Transverse colon (tissue), 4 donors: ENCODE measurements around the gene LYVE1. TPM values are rescaled to one million over a fixed set of nuclear protein-coding genes. Genes with fewer than 3 reads are reported as not detected.

Experiments used
- DNase-seq: peaks from one replicate; pipeline ENCODE4 v3.0.0-alpha.2; 2019
- H3K27ac ChIP-seq, 4 donors: fragments of 200-600 bp; sonication (generic); 2 replicates each; pipeline ENCODE4 v1.5.1; 2016 to 2018; ENCODE audit warnings: inconsistent platforms in 4 of 4
- H3K27me3 ChIP-seq: fragments of 200-600 bp; sonication (generic); 2 replicates; pipeline ENCODE4 v1.5.1; 2017; ENCODE audit warnings: inconsistent platforms
- H3K36me3 ChIP-seq, 4 donors: fragments of 200-600 bp; sonication (generic); 2 replicates each; pipeline ENCODE4 v1.5.1; 2017 to 2019; ENCODE audit warnings: inconsistent platforms in 4 of 4
- H3K4me1 ChIP-seq, 4 donors: fragments of 200-600 bp; sonication (generic); 2 replicates each; pipeline ENCODE4 v1.5.1; 2017 to 2020; ENCODE audit warnings: inconsistent platforms in 4 of 4
- H3K4me3 ChIP-seq, 4 donors: fragments of 200-600 bp; sonication (generic); 1 replicate in 1 of 4; 2 replicates in 3 of 4; pipeline versions ENCODE4 v1.5.1 to v1.6.1; 2017 to 2019; ENCODE audit warnings: inconsistent platforms in 4 of 4
- H3K9me3 ChIP-seq, 2 donors: fragments of 200-600 bp; sonication (generic); 2 replicates each; pipeline ENCODE4 v1.5.1; 2017 to 2019; ENCODE audit warnings: inconsistent platforms in 2 of 2
- EP300 ChIP-seq: sonication (generic); formaldehyde crosslinking; IDR thresholded peaks from one replicate; pipeline ENCODE4 v1.6.1; 2017; ENCODE audit warnings: antibody characterized with exemption, low read depth
- POLR2A ChIP-seq: fragments of 450-650 bp; IDR thresholded peaks from one replicate; pipeline ENCODE4 v1.6.1; 2016; ENCODE audit warnings: antibody characterized with exemption, mild to moderate bottlenecking, moderate library complexity
- POLR2AphosphoS5 ChIP-seq, 3 donors: sonication (generic); formaldehyde crosslinking; IDR thresholded peaks; one replicate each; pipeline ENCODE4 v1.6.1; 2016; ENCODE audit warnings: antibody characterized with exemption in 3 of 3
- WGBS, 2 donors: methylation state at CpG; one replicate each; pipeline ENCODE4 v1.1.5; 2018; ENCODE audit warnings: low coverage in 1 of 2; 5-methylcytosine and 5-hydroxymethylcytosine counted together
- in situ Hi-C, 4 donors: fragments of 200-750 bp; cut with MboI; loops; one replicate each; pipeline versions ENCODE4 v1.15.0 to v1.15.1; 2017; ENCODE audit warnings: low sequenced_read_pairs in 3 of 4, low pct_ligation_motif_present in 1 of 4, low pct_unique_long_range_greater_than_20kb in 1 of 4
- intact Hi-C: fragments of 100-400 bp; cut with DNase I; formaldehyde crosslinking; loops from one replicate; pipeline ENCODE4 v1.15.1; 2023; ENCODE audit warnings: low total_unique reads
- total RNA-seq, 4 donors: library from RNA; depleted of rRNA; stranded (reverse); fragments of >200 nt; gene quantifications; one replicate each; pipeline ENCODE4 v1.1.0, GENCODE V29; 2016
- TF ChIP-seq, protein P1 (sequence below), 5 experiments: fragments of 200-600 bp in 3 of 5; fragments of 450-650 bp in 2 of 5; sonication (generic) in 3 of 5; IDR thresholded peaks; 1 replicate in 2 of 5; 2 replicates in 3 of 5; pipeline ENCODE4 v1.5.1; 2016 to 2017; ENCODE audit warnings: antibody characterized with exemption in 5 of 5, inconsistent platforms in 3 of 5, mild to moderate bottlenecking in 2 of 5, moderate library complexity in 1 of 5

The LYVE1 gene
- total RNA-seq, 4 donors from 2014 or later, result 8.2 to 41.6 (median 31.7) TPM

DNA sequence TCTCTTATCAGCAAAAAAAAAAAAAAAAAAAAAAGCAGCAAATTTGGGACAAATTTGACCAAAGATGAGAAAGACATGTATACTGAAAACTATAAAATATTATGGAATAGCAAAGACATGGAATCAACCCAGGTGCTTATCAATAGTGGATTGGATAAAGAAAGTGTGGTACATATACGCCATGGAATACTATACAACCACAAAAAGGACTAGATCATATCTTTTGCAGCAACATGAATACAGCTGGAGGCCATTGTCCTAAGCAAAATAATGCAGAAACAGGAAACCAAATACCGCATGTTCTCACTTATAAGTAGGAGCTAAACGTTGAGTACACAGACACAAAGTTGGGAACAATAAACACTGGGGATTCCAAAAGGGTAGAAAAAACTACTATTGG is 25.7 kb downstream of the LYVE1 start:
- TF ChIP-seq POLR2A, result no peak
- TF ChIP-seq EP300, result no peak
- TF ChIP-seq POLR2AphosphoS5 (IDR thresholded peaks at IDR 0.05), result no peak
- TF ChIP-seq, protein P1, sequence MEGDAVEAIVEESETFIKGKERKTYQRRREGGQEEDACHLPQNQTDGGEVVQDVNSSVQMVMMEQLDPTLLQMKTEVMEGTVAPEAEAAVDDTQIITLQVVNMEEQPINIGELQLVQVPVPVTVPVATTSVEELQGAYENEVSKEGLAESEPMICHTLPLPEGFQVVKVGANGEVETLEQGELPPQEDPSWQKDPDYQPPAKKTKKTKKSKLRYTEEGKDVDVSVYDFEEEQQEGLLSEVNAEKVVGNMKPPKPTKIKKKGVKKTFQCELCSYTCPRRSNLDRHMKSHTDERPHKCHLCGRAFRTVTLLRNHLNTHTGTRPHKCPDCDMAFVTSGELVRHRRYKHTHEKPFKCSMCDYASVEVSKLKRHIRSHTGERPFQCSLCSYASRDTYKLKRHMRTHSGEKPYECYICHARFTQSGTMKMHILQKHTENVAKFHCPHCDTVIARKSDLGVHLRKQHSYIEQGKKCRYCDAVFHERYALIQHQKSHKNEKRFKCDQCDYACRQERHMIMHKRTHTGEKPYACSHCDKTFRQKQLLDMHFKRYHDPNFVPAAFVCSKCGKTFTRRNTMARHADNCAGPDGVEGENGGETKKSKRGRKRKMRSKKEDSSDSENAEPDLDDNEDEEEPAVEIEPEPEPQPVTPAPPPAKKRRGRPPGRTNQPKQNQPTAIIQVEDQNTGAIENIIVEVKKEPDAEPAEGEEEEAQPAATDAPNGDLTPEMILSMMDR (IDR thresholded peaks at IDR 0.05), result no peak

DNA sequence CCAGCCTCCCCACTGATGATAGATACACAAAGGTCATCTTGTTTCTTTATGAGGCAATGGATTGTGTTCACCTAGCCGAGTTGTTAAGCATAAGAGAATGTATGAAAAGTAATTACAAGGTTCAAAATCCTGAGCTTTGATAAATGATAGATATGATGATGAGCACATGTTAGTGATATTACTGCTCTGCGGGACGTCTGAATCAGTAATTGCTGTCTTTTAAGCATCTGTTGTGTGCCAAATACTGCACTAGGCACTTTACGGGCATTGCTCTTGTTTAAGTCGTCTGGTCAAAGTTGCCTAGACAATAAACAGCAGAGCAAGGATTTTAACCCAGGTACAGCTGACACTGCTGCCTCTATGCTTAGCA is 26.9 kb downstream of the LYVE1 start:
- intact Hi-C loops (loop anchor here (10.0 kb wide), 1 partner anchor 193 kb away; no protein-coding TSS in a partner anchor), in situ Hi-C loops (loop anchor here in 1 of 4 donors (25.0 kb wide), 1 partner anchor 196 kb away; no protein-coding TSS in a partner anchor)
- no peaks in the 10 kb centered on the region for H3K9me3 ChIP-seq
- H3K4me1 ChIP-seq, result peaks cover 6 to 18% (median 9%) of the 10 kb centered on the region in 4 donors
- H3K4me3 ChIP-seq, result peak overlapping the region; percentile 8 to 89 (median 70)
- H3K36me3 ChIP-seq, result no peaks in the 10 kb centered on the region
- TF ChIP-seq POLR2AphosphoS5 (IDR thresholded peaks at IDR 0.05) (no peak), EP300 (no peak), POLR2A (no peak)
- TF ChIP-seq, protein P1 (IDR thresholded peaks at IDR 0.05), result no peak
- DNase-seq, result no peak
- WGBS, 2 donors, result 23 to 30% methylated on average over 5 of the region's 5 CpGs
- H3K27ac ChIP-seq, result peak overlapping the region; percentile 87 to 94 (median 90)
- H3K27me3 ChIP-seq, result no peaks in the 10 kb centered on the region

More for the DNA sequence above, 25.7 kb downstream of the LYVE1 start:
- 95 to 100% methylated on average over 3 of the region's 3 CpGs for WGBS, 2 donors
- no peak for DNase-seq
- intact Hi-C loops, result loop anchor here (10.0 kb wide), 1 partner anchor 192 kb away; no protein-coding TSS in a partner anchor
- peaks cover 6 to 18% (median 9%) of the 10 kb centered on the region in 4 donors for H3K4me1 ChIP-seq
- no peak overlapping the region for H3K27ac ChIP-seq
- in situ Hi-C loops, result loop anchor here in 1 of 4 donors (25.0 kb wide), 1 partner anchor 195 kb away; no protein-coding TSS in a partner anchor
- H3K27me3 ChIP-seq, result no peaks in the 10 kb centered on the region
- H3K9me3 ChIP-seq, result no peaks in the 10 kb centered on the region
- H3K4me3 ChIP-seq, result no peak overlapping the region
- no peaks in the 10 kb centered on the region for H3K36me3 ChIP-seq

- peak within 1 kb of the TSS; percentile 61 to 89 (median 72) for H3K4me3 ChIP-seq
- H3K27ac ChIP-seq, result peak within 1 kb of the TSS; percentile 87 to 94 (median 90)
- TF ChIP-seq EP300 (no peak), POLR2A (peak; percentile 96), POLR2AphosphoS5 (IDR thresholded peaks at IDR 0.05) (peak; percentile 96 to 98 (median 98))
- TF ChIP-seq, protein P1 (IDR thresholded peaks at IDR 0.05), result peak; percentile 79 to 95 (median 84)
- H3K9me3 ChIP-seq, result no peaks in the 10 kb centered on the region
- WGBS, 2 donors, result 1% methylated on average over 46 of the region's 54 CpGs; no CpG with 5 or more reads in 1 of the 2 donors
- peaks cover 6 to 18% (median 9%) of the 10 kb centered on the region in 4 donors for H3K4me1 ChIP-seq
- in situ Hi-C loops, result loop anchor here in 1 of 4 donors (25.0 kb wide), 1 partner anchor 196 kb away; no protein-coding TSS in a partner anchor
- intact Hi-C loops, result loop anchor here (10.0 kb wide), 1 partner anchor 194 kb away; no protein-coding TSS in a partner anchor
- no peaks in the 10 kb centered on the region for H3K36me3 ChIP-seq
- no peaks in the 10 kb centered on the region for H3K27me3 ChIP-seq
- DNase-seq, result peak; percentile 97
Observed at GRCh38 chr11:10540915-10541560, 27.4 kb downstream of the LYVE1 start, which contains the start of gene RNF141. RNF141 (minus strand) TSS chr11:10541187; CDS start chr11:10534158, 7,029 bp downstream.

GRCh38 chr11:10540546-10540914 is 27.9 kb downstream of the LYVE1 start:
- in situ Hi-C loops (loop anchor here in 1 of 4 donors (25.0 kb wide), 1 partner anchor 197 kb away; no protein-coding TSS in a partner anchor), intact Hi-C loops (loop anchor here (10.0 kb wide), 1 partner anchor 194 kb away; no protein-coding TSS in a partner anchor)
- Histone ChIP-seq H3K4me1 (peaks cover 6 to 18% (median 9%) of the 10 kb centered on the region in 4 donors), H3K9me3 (no peaks in the 10 kb centered on the region), H3K36me3 (no peaks in the 10 kb centered on the region), H3K27me3 (no peaks in the 10 kb centered on the region), H3K4me3 (peak overlapping the region; percentile 61 to 89 (median 72)), H3K27ac (peak overlapping the region; percentile 87 to 94 (median 90))
- no peak for DNase-seq
- TF ChIP-seq POLR2AphosphoS5 (IDR thresholded peaks at IDR 0.05) (no peak), POLR2A (no peak), EP300 (no peak)
- TF ChIP-seq, protein P1 (IDR thresholded peaks at IDR 0.05), result no peak
- WGBS, 2 donors, result 0% methylated on average over 2 to 25 of the region's 25 CpGs
